HG02588 (cell line): ENCODE data around the gene C4orf33.
"Not testable (repeated sequence)": the region's sequence is repeated elsewhere in the genome, so short reads cannot be mapped to it uniquely, and the experiment has no call there.

Source experiments
- ATAC-seq: cut with Tn5 transposase; IDR thresholded peaks from one replicate; pipeline ENCODE4 v1.9.1; 2021; ENCODE audit warnings: mild to moderate bottlenecking, moderate library complexity; ENCODE audit not compliant: unreplicated experiment

The C4orf33 gene

GRCh38 chr4:129126614-129127013, 30.7 kb downstream of the C4orf33 start:
- ATAC-seq: not testable (repeated sequence)

GRCh38 chr4:129129143-129129542, 33.2 kb downstream of the C4orf33 start:
- no peak for ATAC-seq

DNA sequence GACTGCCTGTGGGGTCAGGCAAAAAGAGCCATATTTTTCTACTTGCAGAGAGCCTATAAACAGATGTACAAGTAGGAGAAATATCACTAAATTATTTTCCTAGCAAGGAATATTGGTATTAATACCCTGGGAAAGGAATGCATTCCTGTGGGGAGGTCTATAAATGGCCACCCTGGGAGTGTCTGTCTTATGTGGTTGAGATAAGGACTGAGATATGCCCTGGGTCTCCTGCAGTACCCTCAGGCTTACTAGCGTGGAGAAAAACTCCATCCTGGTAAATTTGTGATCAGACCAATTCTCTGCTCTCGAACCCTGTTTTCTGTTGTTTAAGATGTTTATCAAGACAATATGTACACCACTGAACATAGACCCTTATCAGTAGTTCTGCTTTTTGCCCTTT, 35.4 kb downstream of the C4orf33 start:
- no peak for ATAC-seq

DNA sequence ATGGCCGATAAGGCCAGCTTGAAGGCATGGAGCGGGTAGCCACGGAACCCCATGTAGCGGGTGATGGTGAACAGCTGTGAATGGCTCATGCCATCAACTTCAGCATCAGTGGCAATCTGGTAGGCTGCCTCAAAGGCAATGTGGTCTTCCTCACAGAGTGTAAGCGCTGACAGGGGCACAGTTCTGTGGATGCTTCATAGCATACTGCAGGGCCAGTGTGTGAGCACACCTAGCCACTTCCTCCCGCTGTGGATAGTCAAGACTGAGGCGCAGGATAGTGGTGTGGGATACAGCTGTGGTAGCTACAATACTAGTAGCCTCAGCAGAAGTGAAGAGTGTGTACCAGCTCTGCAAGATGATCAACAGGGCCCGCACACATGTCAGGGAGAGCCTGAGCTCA, 40.5 kb downstream of the C4orf33 start:
- ATAC-seq: no peak

DNA sequence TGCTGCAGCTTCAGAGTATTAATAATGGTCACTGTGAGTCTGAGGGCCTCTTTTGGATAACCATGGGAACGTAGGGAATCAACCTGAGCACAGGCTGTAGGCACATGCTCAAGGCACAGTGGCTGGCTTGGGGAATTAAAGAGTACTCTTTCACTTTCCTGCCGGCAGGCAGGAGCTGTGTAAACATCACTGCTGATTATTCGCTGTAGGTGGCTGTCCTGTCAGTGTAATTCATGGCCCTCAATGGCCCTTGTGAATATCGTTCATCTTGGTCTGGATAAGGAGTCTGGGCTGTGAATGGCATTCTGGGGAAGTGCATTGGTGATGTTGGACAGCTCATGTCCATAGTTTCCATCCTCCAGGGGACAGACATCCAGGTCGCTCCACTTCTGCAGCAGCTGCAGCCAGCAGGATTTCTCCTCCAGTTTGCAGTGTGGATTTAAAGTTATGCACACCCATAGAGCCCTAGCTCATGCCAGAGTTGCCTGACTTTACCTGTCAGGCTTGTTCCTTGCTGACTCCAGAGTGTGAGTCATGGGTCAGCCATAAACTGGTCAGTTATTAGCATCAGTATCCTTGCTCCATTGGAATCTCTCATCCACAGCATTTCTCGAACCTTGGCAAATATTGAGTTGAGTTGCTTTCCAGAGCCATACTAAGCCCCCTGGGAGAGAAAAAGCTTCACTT, 43.0 kb downstream of the C4orf33 start:
- no peak for ATAC-seq

DNA sequence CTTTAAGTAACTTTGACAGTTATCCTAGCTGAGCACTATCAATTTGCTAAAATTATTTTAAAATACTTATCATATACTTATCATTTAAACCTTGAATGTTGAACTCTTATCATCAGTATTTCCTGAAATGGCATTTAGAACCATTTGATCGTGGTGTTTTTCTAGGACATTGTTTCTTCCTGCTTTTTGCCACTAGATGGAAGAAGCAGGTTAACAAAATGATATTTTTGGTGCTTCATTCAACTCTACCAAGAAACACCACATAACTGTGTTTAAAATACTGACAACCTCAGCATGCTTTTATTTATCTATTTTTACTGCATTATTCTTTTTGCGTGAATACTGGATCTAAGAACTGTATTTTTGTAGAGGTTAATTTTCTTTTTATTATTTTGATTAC, 44.6 kb downstream of the C4orf33 start:
- ATAC-seq: no peak

DNA sequence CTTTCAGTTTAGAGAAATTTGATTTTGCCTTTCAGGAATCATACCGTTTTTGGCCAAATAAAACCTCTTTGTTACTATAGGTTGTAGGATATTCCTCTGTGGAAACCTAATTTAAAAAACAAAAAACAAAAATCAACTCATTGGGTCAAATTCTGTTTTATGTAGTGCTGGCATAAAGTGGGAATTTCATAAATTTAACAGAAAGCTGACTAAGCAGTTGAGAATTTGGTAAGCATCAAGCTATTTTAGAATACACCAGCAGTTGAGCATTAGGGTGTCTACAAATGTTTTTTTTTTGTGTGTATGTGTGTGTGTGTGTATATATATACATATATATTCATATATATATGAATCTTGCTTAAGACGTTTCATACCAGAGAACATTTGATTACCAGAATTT, 47.4 kb downstream of the C4orf33 start:
- no peak for ATAC-seq

GRCh38 chr4:129144755-129145206, 48.8 kb downstream of the C4orf33 start:
- no peak for ATAC-seq

DNA sequence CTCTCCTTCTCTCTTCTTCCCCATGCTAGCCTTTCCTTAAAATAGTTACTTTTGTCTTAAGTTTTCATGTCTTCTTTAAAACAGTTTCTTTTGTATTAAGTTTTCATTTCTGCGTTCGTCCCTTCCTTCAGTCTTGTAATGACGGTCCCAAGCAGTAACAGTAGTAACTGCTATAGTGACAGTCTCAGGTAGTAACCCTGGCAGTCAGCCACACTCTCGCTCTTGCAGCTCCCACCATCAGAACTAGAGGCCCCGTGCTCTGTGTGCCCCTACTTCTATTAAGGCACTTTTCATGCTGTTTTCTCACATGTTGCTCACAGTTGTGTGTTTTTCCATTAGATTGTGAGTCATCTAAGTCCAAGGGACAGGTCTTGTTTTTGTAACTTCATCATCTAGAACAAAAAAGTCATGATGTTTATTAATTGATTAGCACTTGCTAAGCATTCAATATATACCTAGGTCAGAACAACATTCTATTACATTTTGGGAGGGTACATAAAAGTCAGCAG, 49.3 kb downstream of the C4orf33 start:
- ATAC-seq: no peak

GRCh38 chr4:129146639-129147038, 50.7 kb downstream of the C4orf33 start:
- ATAC-seq: no peak

GRCh38 chr4:129148892-129149291, 52.9 kb downstream of the C4orf33 start:
- no peak for ATAC-seq

DNA sequence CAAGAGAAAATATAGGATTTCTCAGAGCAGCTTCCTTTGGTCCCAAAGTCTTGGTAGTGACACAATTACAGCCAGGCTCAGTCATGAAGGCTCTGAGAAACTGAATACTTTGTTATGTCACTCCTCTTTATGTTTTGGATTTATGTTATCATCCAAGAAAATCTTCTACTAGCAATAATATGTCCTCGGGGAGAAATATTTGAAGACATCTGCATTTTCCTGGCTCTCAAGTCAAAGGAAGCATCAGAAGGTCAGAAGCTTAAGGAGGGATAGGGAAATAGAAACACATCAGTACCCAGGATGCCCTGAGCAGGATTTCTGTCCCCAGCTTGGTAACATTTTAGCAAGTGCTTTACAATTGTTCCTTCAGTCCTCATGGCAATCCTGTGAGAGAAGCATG, 54.0 kb downstream of the C4orf33 start:
- ATAC-seq: no peak

DNA sequence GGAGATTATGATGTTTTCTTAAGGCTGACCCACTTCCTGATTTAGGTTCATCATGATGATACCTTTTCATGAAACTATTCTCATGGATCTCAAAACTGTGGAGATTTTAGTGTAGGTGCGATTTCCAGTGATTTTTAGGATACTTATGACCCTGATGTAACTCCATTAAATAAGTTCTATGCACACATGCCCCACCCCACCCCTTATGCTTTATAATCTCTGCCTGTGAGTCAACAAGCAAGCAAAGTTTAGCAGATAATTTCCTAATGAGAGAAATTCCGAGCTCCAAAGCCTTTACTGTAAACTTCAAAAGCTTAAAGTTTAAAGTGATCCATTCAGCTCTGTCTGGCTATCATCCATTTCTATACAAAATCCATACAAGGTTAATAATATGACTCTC, 56.4 kb downstream of the C4orf33 start:
- ATAC-seq: no peak

- ATAC-seq: no peak
Measured at GRCh38 chr4:129153700-129154099, 57.7 kb downstream of the C4orf33 start.

DNA sequence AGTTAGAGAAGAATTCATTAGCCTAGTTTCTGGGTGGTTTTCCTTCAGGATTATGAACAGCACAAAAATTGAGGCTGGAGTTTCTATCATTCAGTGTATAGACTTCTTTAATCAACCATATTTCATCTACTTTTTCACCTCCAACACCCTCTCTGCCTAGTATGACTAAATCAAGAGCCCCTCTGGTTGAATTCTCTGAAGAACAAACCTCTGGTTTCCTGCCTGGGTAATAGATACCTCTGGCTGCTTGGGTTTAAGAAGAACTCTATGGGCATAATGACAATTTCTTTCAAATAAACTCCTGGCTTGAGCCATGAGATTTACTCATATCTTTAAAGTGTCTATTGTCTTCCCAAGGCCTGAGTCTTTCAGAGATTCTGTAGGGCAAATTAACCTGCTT, 66.5 kb downstream of the C4orf33 start:
- ATAC-seq: no peak

- ATAC-seq: no peak
Measured at GRCh38 chr4:129163427-129163826, 67.5 kb downstream of the C4orf33 start.

DNA sequence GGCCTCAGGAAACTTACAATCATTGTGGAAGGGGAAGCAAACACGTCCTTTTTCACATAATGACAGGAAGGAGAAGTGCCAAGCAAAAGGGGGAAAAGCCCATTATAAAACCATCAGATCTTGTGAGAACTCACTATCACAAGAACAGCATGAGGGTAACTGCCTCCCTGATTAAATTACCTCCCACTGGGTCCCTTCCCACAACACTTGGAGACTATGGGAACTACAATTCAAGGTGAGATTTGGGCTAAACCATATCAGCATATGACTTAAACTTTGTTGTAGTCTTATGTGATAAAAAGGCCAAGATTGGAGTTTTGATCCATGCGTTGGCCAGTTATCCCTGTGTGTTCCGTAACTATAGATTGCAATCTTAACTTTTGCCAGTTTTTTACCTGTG, 68.3 kb downstream of the C4orf33 start:
- no peak for ATAC-seq
